Mesenchymal stem cell (in vitro differentiated cells and primary cell): ENCODE results near the gene MC5R.

Source experiments
- DNase-seq: peaks from one replicate; pipeline ENCODE4 v3.0.0-alpha.2; 2013
- H2AFZ ChIP-seq: one replicate; pipeline ENCODE4 v1.6.1; 2013; ENCODE audit warnings: low read depth, mild to moderate bottlenecking, control low read depth, inconsistent platforms, low read length, moderate library complexity
- H2AK5ac ChIP-seq: 2 replicates; pipeline ENCODE4 v1.6.1; 2013; ENCODE audit warnings: low read length, moderate library complexity, mild to moderate bottlenecking, inconsistent platforms; ENCODE audit not compliant: severe bottlenecking
- H2BK120ac ChIP-seq: one replicate; pipeline ENCODE4 v1.6.1; 2013; ENCODE audit warnings: low read depth, mild to moderate bottlenecking, inconsistent platforms, low read length, moderate library complexity
- H2BK12ac ChIP-seq, 2 experiments: one replicate each; pipeline ENCODE4 v1.6.1; 2013; ENCODE audit warnings: inconsistent platforms in 2 of 2, low read length in 2 of 2, mild to moderate bottlenecking in 2 of 2, moderate library complexity in 2 of 2, control low read depth in 1 of 2
- H2BK15ac ChIP-seq: one replicate; pipeline ENCODE4 v1.6.1; 2013; ENCODE audit warnings: mild to moderate bottlenecking, low read depth, inconsistent platforms; ENCODE audit not compliant: poor library complexity, severe bottlenecking
- H2BK5ac ChIP-seq: 2 replicates; pipeline ENCODE4 v1.6.1; 2013; ENCODE audit warnings: low read depth, mild to moderate bottlenecking, low read length, control low read depth, inconsistent platforms; ENCODE audit not compliant: poor library complexity, severe bottlenecking
- H3K14ac ChIP-seq, 2 experiments: one replicate each; pipeline ENCODE4 v1.6.1; 2013; ENCODE audit warnings: inconsistent platforms in 2 of 2, low read length in 2 of 2, control low read depth in 1 of 2, mild to moderate bottlenecking in 1 of 2, moderate library complexity in 1 of 2
- H3K18ac ChIP-seq, 2 experiments: one replicate each; pipeline ENCODE4 v1.6.1; 2013; ENCODE audit warnings: inconsistent platforms in 2 of 2, low read length in 2 of 2, control low read depth in 1 of 2, low read depth in 1 of 2, mild to moderate bottlenecking in 1 of 2
- H3K23ac ChIP-seq, 2 experiments: one replicate each; pipeline ENCODE4 v1.6.1; 2013; ENCODE audit warnings: inconsistent platforms in 2 of 2, low read length in 2 of 2, mild to moderate bottlenecking in 2 of 2, moderate library complexity in 2 of 2, control low read depth in 1 of 2
- H3K27ac ChIP-seq: 2 replicates; pipeline ENCODE4 v1.5.1; 2013; ENCODE audit warnings: mild to moderate bottlenecking, moderate library complexity, low read length, control low read depth, inconsistent platforms; ENCODE audit not compliant: poor library complexity, severe bottlenecking
- H3K27me3 ChIP-seq, 2 experiments: 2 replicates each; pipeline versions ENCODE4 v1.6.1 to v1.7.0; 2013; ENCODE audit warnings: low read length in 2 of 2, mild to moderate bottlenecking in 2 of 2, moderate library complexity in 2 of 2, control low read depth in 1 of 2, inconsistent platforms in 1 of 2; ENCODE audit not compliant: control insufficient read depth in 1 of 2, insufficient read depth in 1 of 2
- H3K36me3 ChIP-seq, 2 experiments: 2 replicates each; pipeline versions ENCODE4 v1.6.1 to v1.7.0; 2013; ENCODE audit warnings: low read length in 2 of 2, control low read depth in 1 of 2, inconsistent platforms in 1 of 2, low read depth in 1 of 2, mild to moderate bottlenecking in 1 of 2; ENCODE audit not compliant: insufficient read depth in 2 of 2, control insufficient read depth in 1 of 2
- H3K4ac ChIP-seq, 2 experiments: one replicate each; pipeline ENCODE4 v1.6.1; 2013; ENCODE audit warnings: inconsistent platforms in 2 of 2, low read length in 2 of 2, mild to moderate bottlenecking in 2 of 2, moderate library complexity in 2 of 2, control low read depth in 1 of 2, low read depth in 1 of 2
- H3K4me1 ChIP-seq: 2 replicates; pipeline ENCODE4 v1.6.1; 2013; ENCODE audit warnings: low read depth, low read length, control low read depth; ENCODE audit not compliant: control insufficient read depth, insufficient read depth
- H3K4me2 ChIP-seq: 2 replicates; pipeline ENCODE4 v1.6.1; 2013; ENCODE audit warnings: low read length, mild to moderate bottlenecking, inconsistent platforms; ENCODE audit not compliant: poor library complexity, severe bottlenecking
- H3K4me3 ChIP-seq, 2 experiments: 2 replicates each; pipeline versions ENCODE4 v1.5.1 to v1.7.0; 2013; ENCODE audit warnings: low read length in 2 of 2, mild to moderate bottlenecking in 2 of 2, control low read depth in 1 of 2, low read depth in 1 of 2; ENCODE audit not compliant: insufficient read depth in 1 of 2
- H3K79me1 ChIP-seq: replicated peaks from 2 replicates; pipeline ENCODE4 v1.6.1; 2013; ENCODE audit warnings: mild to moderate bottlenecking, control low read depth, low read length, inconsistent platforms; ENCODE audit not compliant: poor library complexity, severe bottlenecking
- H3K9ac ChIP-seq: 2 replicates; pipeline ENCODE4 v1.7.0; 2013; ENCODE audit warnings: mild to moderate bottlenecking, low read length, moderate library complexity
- H3K9me3 ChIP-seq: 2 replicates; pipeline ENCODE4 v1.7.0; 2013; ENCODE audit warnings: mild to moderate bottlenecking, low read length; ENCODE audit not compliant: control insufficient read depth
- H4K8ac ChIP-seq: one replicate; pipeline ENCODE4 v1.6.1; 2013; ENCODE audit warnings: inconsistent platforms, mild to moderate bottlenecking, low read length, moderate library complexity
- H4K91ac ChIP-seq: one replicate; pipeline ENCODE4 v1.6.1; 2013; ENCODE audit warnings: mild to moderate bottlenecking, low read length, inconsistent platforms
- WGBS: methylation state at CpG from one replicate; pipeline ENCODE4 v1.1.7; 2013; ENCODE audit warnings: mixed read lengths; 5-methylcytosine and 5-hydroxymethylcytosine counted together

Gene MC5R

DNA sequence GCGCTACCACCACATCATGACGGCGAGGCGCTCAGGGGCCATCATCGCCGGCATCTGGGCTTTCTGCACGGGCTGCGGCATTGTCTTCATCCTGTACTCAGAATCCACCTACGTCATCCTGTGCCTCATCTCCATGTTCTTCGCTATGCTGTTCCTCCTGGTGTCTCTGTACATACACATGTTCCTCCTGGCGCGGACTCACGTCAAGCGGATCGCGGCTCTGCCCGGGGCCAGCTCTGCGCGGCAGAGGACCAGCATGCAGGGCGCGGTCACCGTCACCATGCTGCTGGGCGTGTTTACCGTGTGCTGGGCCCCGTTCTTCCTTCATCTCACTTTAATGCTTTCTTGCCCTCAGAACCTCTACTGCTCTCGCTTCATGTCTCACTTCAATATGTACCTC, 2.3 kb downstream of the MC5R start:
- H2AK5ac ChIP-seq, result no peak overlapping the region
- no peak overlapping the region for H4K8ac ChIP-seq
- no peak overlapping the region for H3K4ac ChIP-seq
- H3K4me1 ChIP-seq, result peaks cover 6% of the 10 kb centered on the region
- no peak overlapping the region for H3K27ac ChIP-seq
- no peak overlapping the region for H4K91ac ChIP-seq
- no peak overlapping the region for H3K18ac ChIP-seq
- H3K9me3 ChIP-seq, result no peaks in the 10 kb centered on the region
- no peak overlapping the region for H2AFZ ChIP-seq
- no peak overlapping the region for H2BK5ac ChIP-seq
- no peaks in the 10 kb centered on the region for H3K79me1 ChIP-seq
- no peak overlapping the region for H3K4me2 ChIP-seq
- no peak overlapping the region for H3K9ac ChIP-seq
- no peak overlapping the region for H2BK120ac ChIP-seq
- H3K36me3 ChIP-seq, result no peaks in the 10 kb centered on the region
- H3K14ac ChIP-seq, result no peak overlapping the region
- WGBS, result 92% methylated on average over 26 of the region's 26 CpGs
- H2BK15ac ChIP-seq, result no peak overlapping the region
- H3K27me3 ChIP-seq, result peaks cover 0 to 57% of the 10 kb centered on the region in 2 experiments
- DNase-seq, result no peak
- no peak overlapping the region for H3K4me3 ChIP-seq
- H2BK12ac ChIP-seq, result no peak overlapping the region
- H3K23ac ChIP-seq, result no peak overlapping the region

DNA sequence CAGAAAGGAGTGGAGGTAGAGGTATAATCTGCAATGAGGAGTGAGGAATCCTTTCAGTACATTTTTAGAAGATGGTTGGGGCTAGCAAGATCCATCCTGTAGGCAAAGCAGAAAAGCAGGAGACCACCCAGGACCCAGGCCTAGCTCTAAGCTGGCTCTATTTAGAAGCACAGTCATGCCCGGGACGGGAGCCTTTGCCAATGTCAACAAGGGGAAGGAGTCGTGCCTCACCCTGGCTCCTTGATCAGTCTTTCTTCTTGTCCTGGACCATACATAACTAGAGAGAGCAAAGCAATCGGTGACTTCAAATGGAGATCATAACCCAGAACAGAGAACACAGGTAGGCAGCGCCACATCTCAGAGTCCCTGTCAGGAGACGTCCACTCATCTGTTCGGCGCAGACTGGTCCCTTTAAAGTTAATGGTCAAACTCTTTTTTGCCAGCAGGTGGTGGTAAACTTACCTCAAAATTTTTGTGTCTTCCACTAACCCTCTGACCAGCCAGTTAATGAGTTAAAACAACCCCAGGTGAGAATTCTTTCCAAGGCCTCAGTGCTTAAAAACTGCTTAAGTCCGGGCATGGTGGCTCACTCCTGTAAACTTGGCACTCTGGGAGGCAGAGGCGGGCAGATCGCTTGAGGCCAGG, 8.0 kb downstream of the MC5R start:
- no peak overlapping the region for H3K9ac ChIP-seq
- no peak overlapping the region for H2BK15ac ChIP-seq
- no peak overlapping the region for H4K8ac ChIP-seq
- H2BK12ac ChIP-seq, result no peak overlapping the region
- no peak overlapping the region for H3K14ac ChIP-seq
- H3K36me3 ChIP-seq, result no peaks in the 10 kb centered on the region
- no peak overlapping the region for H3K18ac ChIP-seq
- no peak overlapping the region for H2AFZ ChIP-seq
- no peaks in the 10 kb centered on the region for H3K79me1 ChIP-seq
- H2BK5ac ChIP-seq, result no peak overlapping the region
- H3K23ac ChIP-seq, result no peak overlapping the region
- no peak overlapping the region for H3K4me3 ChIP-seq
- H3K4me1 ChIP-seq, result no peaks in the 10 kb centered on the region
- H2BK120ac ChIP-seq, result no peak overlapping the region
- H4K91ac ChIP-seq, result no peak overlapping the region
- H3K4ac ChIP-seq, result no peak overlapping the region
- H3K9me3 ChIP-seq, result no peaks in the 10 kb centered on the region
- H2AK5ac ChIP-seq, result no peak overlapping the region
- DNase-seq, result no peak
- peaks cover 0 to 47% of the 10 kb centered on the region in 2 experiments for H3K27me3 ChIP-seq
- WGBS, result 80% methylated on average over 10 of the region's 11 CpGs
- H3K27ac ChIP-seq, result no peak overlapping the region
- no peak overlapping the region for H3K4me2 ChIP-seq

- Histone ChIP-seq H2BK5ac (no peak overlapping the region), H3K4ac (no peak overlapping the region), H4K91ac (no peak overlapping the region), H2AFZ (no peak overlapping the region), H2AK5ac (no peak overlapping the region), H3K14ac (no peak overlapping the region), H3K36me3 (no peaks in the 10 kb centered on the region), H2BK15ac (no peak overlapping the region), H3K27me3 (peaks cover 0 to 23% of the 10 kb centered on the region in 2 experiments), H3K9me3 (no peaks in the 10 kb centered on the region), H3K18ac (no peak overlapping the region), H3K4me2 (no peak overlapping the region), H3K9ac (no peak overlapping the region), H2BK12ac (no peak overlapping the region), H3K79me1 (no peaks in the 10 kb centered on the region), H3K4me3 (no peak overlapping the region), H3K27ac (no peak overlapping the region), H3K4me1 (no peaks in the 10 kb centered on the region), H3K23ac (no peak overlapping the region), H2BK120ac (no peak overlapping the region), H4K8ac (no peak overlapping the region)
- DNase-seq, result no peak
- WGBS, result 75% methylated on average over 8 of the region's 8 CpGs
Measured at GRCh38 chr18:13834496-13835015, 10.6 kb downstream of the MC5R start.

DNA sequence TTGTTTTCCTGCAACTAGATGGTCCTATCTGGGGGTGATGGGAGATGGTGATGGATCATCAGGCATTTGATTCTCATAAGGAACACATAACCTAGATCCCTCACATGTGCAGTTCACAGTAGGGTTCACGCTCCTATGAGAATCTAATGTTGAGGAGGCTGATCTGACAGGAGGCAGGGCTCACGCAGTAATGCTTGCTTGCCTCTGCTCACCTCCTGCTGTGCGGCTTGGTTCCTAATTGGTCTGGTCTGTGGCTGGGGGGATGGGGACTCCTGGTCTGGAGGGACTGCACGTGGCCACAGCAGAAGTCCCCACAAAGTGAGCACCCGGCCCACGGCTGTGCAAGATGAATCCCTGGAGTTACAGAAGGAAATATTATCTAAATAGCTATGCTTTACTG, 11.3 kb downstream of the MC5R start:
- no peak overlapping the region for H2BK120ac ChIP-seq

More for the DNA sequence above, 11.3 kb downstream of the MC5R start:
- H2AFZ ChIP-seq, result no peak overlapping the region
- no peak overlapping the region for H3K14ac ChIP-seq
- H3K9me3 ChIP-seq, result no peaks in the 10 kb centered on the region
- H2BK12ac ChIP-seq, result no peak overlapping the region
- H3K4me1 ChIP-seq, result no peaks in the 10 kb centered on the region
- 54% methylated on average over 3 of the region's 6 CpGs for WGBS
- DNase-seq, result no peak
- H2BK5ac ChIP-seq, result no peak overlapping the region
- no peak overlapping the region for H4K91ac ChIP-seq
- H3K79me1 ChIP-seq, result no peaks in the 10 kb centered on the region
- H3K9ac ChIP-seq, result no peak overlapping the region
- H3K23ac ChIP-seq, result no peak overlapping the region
- H3K18ac ChIP-seq, result no peak overlapping the region
- no peak overlapping the region for H3K4ac ChIP-seq
- H2BK15ac ChIP-seq, result no peak overlapping the region
- peaks cover 0 to 23% of the 10 kb centered on the region in 2 experiments for H3K27me3 ChIP-seq
- H3K27ac ChIP-seq, result no peak overlapping the region
- no peaks in the 10 kb centered on the region for H3K36me3 ChIP-seq
- no peak overlapping the region for H3K4me2 ChIP-seq
- no peak overlapping the region for H2AK5ac ChIP-seq
- H4K8ac ChIP-seq, result no peak overlapping the region
- no peak overlapping the region for H3K4me3 ChIP-seq
